Effector CD4-positive, alpha-beta T cell (primary cell): ENCODE measurements around the gene ZBTB21.

ENCODE experiments used
- DNase-seq: peaks from one replicate; pipeline ENCODE4 v3.0.0-alpha.2; 2020

Gene ZBTB21

DNA sequence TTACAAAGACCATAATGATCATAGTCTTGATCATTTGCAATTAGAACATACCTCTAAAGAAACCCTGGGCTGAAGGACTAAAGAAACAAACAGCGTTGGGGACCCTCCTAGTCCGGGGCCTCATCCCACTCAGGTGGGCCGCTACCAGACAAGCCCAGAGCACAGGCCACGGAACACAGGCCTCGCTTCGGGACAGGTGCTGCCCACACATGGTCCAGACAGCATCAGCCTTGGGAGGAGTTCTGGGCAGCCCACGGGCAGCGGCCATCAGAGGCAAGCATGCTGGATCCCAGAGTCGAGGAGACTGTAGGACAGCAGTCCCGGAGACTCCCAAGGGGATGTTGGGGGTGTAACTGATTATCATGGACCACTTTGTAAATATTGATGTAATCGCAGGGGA is 61.3 kb downstream of the ZBTB21 start:
- no peak for DNase-seq

DNA sequence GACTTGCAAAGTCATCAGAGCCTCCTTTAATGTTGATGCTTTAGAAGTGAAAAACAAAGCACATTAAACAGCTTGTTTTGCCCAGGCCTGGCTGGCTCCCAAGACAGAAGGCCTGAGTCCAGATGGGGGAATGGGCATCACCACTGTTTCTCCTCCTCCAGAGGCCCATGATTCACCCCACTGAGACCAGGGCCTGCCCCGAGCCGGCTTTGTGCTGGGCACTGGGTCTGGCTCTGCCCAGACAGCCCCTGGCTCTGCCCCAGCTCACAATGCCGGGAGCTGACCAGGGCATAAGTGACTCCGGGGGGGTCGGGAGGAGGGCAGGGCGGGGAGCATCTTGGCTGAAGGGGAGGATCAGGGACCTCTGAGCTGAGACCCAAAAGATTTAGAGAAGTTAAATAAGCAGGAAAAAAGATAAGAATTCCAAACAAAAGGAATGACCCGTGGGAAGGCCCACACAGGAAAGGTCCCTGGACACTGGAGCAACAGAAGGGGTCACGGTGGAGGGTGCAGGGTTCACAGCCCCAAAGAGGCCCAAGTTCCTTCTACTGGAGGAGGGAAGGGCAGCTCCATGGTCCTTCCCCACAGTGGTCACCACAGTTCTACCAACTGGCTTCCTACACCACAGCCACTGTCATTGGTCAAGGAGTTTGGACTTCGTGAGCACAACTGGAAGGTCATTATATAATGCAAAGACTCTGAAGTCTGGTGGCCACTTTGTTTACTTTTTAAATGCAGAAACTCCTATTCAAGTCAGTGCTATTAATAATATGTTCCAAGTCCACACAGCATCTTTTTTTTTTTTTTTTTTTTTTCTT is 61.9 kb downstream of the ZBTB21 start:
- DNase-seq = no peak

- no peak for DNase-seq
These were observed 64.2 kb downstream of the ZBTB21 start for GRCh38 chr21:41945982-41946381.

GRCh38 chr21:41943851-41944250 is 66.3 kb downstream of the ZBTB21 start:
- no peak for DNase-seq

DNA sequence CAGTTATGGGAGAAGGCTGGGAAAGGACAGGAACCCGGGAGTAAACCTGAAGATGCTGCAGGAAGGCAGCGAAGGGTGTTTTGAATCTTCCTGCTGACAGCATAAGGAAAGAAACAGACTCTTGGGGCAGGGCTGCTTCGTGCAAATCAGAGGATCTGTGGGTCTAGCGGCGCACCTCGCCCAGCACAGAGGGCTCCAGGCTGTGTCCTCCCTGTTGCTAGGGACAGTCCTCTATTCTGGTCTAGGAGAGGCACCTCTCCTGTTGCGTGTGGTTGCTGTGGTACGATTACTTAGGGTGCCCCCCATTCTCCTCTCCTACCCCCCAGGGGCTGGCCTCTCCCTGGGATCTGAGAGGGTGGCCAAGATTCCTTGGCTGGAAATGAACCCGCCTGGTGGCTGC is 67.7 kb downstream of the ZBTB21 start:
- DNase-seq = no peak

GRCh38 chr21:41941941-41942340 is 68.2 kb downstream of the ZBTB21 start:
- no peak for DNase-seq

DNA sequence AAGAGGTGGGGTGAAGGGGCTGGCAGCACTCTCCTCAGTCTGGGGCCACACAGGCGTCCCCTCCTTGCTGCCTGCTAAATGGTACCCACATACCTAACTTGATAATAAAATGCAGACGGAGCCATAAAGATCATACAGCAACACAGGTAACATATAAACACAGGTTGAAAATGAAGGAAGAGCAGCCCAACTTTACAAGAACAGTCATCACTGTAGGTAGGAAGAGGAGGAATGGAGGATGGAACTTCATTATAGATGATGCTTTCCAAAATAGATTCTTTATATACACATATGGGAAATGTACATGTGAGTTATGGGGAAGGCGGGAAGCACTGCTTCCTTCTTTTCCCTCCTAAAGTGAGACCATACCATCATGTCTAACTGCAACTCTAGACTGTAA is 69.7 kb downstream of the ZBTB21 start:
- DNase-seq = no peak

- no peak for DNase-seq
These were observed 70.8 kb downstream of the ZBTB21 start for GRCh38 chr21:41939391-41939790.
